Measurements from ENCODE around the gene DPP10.

DPP10 gene

DNA sequence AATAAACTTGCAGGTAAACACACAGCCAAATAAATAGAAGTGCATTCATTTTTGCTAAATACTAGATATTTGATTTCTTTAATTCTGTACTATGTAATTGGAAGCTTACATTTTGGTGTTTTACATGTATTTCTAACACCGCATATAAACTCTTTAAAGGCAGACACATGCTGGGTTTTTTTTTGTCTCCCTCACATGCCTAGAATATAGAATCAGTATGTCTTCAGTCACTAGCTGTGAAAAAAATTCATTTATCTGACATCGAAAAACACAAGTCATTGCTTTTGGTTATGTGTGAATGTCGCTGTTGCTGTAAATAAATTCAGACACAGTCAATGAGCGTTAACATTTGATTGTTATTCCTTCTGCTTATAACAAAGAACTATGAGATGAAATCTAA is 1101.0 kb downstream of the DPP10 start:
- TF ChIP-seq, protein P1, sequence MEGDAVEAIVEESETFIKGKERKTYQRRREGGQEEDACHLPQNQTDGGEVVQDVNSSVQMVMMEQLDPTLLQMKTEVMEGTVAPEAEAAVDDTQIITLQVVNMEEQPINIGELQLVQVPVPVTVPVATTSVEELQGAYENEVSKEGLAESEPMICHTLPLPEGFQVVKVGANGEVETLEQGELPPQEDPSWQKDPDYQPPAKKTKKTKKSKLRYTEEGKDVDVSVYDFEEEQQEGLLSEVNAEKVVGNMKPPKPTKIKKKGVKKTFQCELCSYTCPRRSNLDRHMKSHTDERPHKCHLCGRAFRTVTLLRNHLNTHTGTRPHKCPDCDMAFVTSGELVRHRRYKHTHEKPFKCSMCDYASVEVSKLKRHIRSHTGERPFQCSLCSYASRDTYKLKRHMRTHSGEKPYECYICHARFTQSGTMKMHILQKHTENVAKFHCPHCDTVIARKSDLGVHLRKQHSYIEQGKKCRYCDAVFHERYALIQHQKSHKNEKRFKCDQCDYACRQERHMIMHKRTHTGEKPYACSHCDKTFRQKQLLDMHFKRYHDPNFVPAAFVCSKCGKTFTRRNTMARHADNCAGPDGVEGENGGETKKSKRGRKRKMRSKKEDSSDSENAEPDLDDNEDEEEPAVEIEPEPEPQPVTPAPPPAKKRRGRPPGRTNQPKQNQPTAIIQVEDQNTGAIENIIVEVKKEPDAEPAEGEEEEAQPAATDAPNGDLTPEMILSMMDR (IDR thresholded peaks at IDR 0.05; ENCODE audit: insufficient read depth, low read depth, low read length, missing control alignments), result no peak
- no peak overlapping the region for H3K4me3 ChIP-seq (ENCODE audit: low read length)
- no peak for DNase-seq (ENCODE audit: low read depth)

DNA sequence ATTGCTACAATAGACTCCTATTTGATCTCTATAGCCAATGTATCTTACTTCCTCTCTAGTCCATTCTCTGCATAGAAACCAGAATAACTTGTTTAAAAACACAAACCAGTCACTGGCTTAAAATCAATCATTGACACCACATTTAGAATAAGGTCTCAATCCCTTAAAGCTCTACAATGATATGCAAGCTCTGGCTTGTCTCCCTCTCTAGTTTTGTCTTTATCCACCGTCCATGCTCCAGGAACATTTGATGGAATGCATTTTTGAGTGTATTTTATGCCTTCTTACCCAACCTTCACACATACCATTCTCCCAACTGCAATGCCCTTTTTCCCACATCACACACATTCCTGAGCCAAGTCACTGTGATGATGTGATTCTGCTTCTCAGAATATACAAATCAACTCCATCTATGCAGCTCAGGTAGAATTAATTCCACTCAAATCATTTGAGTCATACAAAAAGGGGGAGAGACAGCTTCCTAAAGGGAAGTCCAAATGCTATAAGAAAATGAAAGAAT is 1107.2 kb downstream of the DPP10 start:
- TF ChIP-seq, protein P1 (IDR thresholded peaks at IDR 0.05; ENCODE audit: insufficient read depth, low read depth, low read length, missing control alignments), result no peak
- no peak for DNase-seq (ENCODE audit: low read depth)
- no peak overlapping the region for H3K4me3 ChIP-seq (ENCODE audit: low read length)

DNA sequence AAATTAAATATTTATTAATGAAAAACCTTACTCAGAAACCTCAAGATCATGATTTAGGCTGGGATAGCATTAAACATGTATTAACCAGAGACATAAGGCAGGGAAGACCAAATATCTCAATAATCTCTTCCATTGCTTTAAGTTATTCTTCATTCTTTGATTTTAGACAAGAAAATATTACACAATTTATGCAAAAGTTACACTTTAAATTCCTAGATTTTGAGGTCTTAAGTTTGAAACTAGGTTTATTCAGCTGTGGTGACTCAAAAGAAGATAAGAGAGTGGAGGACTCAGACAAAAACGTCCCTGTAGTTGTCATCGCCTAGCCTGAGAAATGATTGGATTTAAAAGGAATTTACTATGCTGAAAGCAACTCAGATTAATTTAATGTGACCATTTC is 1110.3 kb downstream of the DPP10 start:
- no peak overlapping the region for H3K4me3 ChIP-seq (ENCODE audit: low read length)
- no peak for DNase-seq (ENCODE audit: low read depth)
- TF ChIP-seq, protein P1 (IDR thresholded peaks at IDR 0.05; ENCODE audit: insufficient read depth, low read depth, low read length, missing control alignments), result no peak

DNA sequence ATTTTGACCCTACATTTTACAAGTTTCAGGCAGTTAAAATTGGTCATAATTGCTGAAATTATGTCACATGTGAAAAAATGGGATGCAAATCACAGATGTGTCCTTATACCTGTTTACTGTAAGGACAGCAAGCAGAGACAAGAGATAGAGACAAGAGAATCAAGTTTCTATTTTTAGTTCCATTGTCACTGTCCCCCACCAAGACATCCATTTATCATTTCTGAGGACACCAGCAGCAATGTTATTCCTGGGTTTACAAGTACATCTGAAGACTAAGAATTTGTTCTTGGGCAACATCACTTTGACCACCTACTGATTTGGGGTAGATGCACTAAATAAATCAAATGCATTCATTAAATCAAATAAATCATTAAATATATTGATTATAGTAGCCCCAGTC is 1111.7 kb downstream of the DPP10 start:
- H3K4me3 ChIP-seq (ENCODE audit: low read length), result no peak overlapping the region
- TF ChIP-seq, protein P1 (IDR thresholded peaks at IDR 0.05; ENCODE audit: insufficient read depth, low read depth, low read length, missing control alignments), result no peak
- DNase-seq (ENCODE audit: low read depth), result no peak

DNA sequence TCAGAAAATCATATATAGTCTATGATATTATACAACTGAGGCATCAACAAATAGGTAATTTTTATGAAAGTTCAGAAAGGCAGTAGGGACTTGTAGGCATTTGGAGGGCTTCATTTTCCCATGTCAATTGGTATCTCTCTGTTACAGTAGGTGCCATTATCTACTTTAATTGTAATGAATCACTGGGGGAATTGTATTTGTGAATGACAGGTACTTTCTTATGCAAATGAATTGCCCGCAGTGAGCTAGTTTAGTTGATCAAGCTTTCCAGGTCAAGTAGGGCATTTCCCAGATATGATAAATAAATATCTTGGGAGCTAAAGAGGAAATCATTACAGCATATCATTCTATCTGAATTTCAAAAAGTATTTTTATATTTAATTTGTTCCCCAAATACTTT is 1116.3 kb downstream of the DPP10 start:
- H3K4me3 ChIP-seq (ENCODE audit: low read length), result no peak overlapping the region
- DNase-seq (ENCODE audit: low read depth), result no peak
- TF ChIP-seq, protein P1 (IDR thresholded peaks at IDR 0.05; ENCODE audit: insufficient read depth, low read depth, low read length, missing control alignments), result no peak

DNA sequence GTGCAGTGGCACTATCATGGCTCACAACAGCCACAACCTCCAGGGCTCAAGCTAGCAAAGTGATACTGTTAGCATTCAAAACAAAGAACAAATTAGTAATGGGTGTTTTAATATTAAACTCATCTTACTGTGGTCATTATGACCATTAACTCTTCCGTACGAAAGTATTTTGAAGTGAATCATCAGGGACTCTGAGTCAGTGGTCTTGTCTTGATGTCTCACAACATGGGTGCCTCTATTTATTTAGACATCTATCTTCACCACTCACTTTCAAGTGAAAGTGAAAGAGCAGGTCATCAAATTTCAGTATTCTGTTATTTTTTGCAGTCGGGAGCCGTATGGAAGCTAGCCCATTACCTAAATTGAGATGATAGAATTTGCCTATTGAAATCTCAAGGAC is 1118.2 kb downstream of the DPP10 start:
- H3K4me3 ChIP-seq (ENCODE audit: low read length), result no peak overlapping the region
- TF ChIP-seq, protein P1 (IDR thresholded peaks at IDR 0.05; ENCODE audit: insufficient read depth, low read depth, low read length, missing control alignments), result no peak

DNA sequence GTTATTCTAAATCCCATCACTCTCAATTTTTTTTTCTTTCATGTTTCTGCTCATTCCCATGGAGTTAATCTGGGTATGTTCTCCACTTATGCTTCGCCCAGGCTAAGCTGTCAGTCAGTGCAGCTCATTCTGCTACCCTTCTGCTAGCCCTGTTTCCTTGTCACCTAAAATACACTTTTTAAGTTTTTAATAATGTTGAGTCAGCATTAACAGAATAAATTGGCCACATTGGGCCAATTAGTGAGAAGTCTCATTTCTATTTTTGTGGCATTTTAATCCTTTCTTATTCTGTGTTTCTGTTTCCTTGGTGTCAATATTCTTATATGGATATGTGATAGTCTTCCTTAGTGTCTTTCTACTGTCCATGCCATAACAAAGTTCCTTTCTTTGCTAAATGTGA is 1126.2 kb downstream of the DPP10 start:
- TF ChIP-seq, protein P1 (IDR thresholded peaks at IDR 0.05; ENCODE audit: insufficient read depth, low read depth, low read length, missing control alignments), result no peak
- DNase-seq (ENCODE audit: low read depth), result no peak
- no peak overlapping the region for H3K4me3 ChIP-seq (ENCODE audit: low read length)

More for the DNA sequence above, 1118.2 kb downstream of the DPP10 start:
- DNase-seq (ENCODE audit: low read depth), result no peak

All from epithelial cell of esophagus (primary cell).